ENCODE measurements around the gene RFX1.

- TF ChIP-seq CTCF (IDR thresholded peaks at IDR 0.05; ENCODE audit: low read length) (no peak), EZH2 (optimal IDR thresholded peaks at IDR 0.05; ENCODE audit: low read depth, low read length) (no peak)
These were observed 48.6 kb upstream of the RFX1 start for GRCh38 chr19:14054721-14055120.

Measured in MM.1S (cell line).